GM12878 (cell line): ENCODE results near the gene STMP1. TPM values are rescaled to one million over a fixed set of nuclear protein-coding genes. Genes with fewer than 3 reads are reported as not detected.

Experiments
- ATAC-seq: fragments of 200-7000 bp; cut with Tn5 transposase; 3 replicates; pipeline ENCODE4 v1.9.1; 2020; ENCODE audit warnings: mild to moderate bottlenecking, moderate library complexity
- BruUV-seq: library from RNA; stranded (reverse); fragments of 400-500 nt; replicated peaks from 2 replicates; lab custom pipeline; 2021; lab: Mats Ljungman, UMichigan
- CTCF ChIA-PET: fragments of 300-600 bp; sonication (Branson Sonifier 250); formaldehyde crosslinking; extraction: SDS; loops from one replicate; lab custom pipeline; 2021; ENCODE audit warnings: inconsistent platforms; lab: Yijun Ruan, JAX
- POLR2A ChIA-PET: fragments of 350-600 bp; formaldehyde crosslinking; extraction: SDS; loops from one replicate; lab custom pipeline; 2021; ENCODE audit warnings: inconsistent platforms; lab: Charles Lee
- RAD21 ChIA-PET: fragments of 300-600 bp; sonication (Branson Sonifier 250); formaldehyde crosslinking; loops from one replicate; lab custom pipeline; 2023; ENCODE audit warnings: antibody characterized with exemption; ENCODE audit not compliant: unreplicated experiment; lab: Charles Lee
- SMC1A ChIA-PET: fragments of 300-600 bp; sonication (Branson Sonifier 250); formaldehyde crosslinking; loops from one replicate; lab custom pipeline; 2023; ENCODE audit not compliant: unreplicated experiment, uncharacterized antibody; lab: Charles Lee
- DNase-seq: peaks from one replicate; pipeline ENCODE4 v3.0.0-alpha.2; 2011; ENCODE audit warnings: low read depth, low spot score
- FAIRE-seq: peaks from 3 replicates; lab custom pipeline; 2011; peaks lifted over from hg19 to GRCh38; lab: Jason Lieb, UNC
- H2AFZ ChIP-seq: 2 replicates; pipeline ENCODE4 v1.6.0; 2011; ENCODE audit warnings: low read depth, low read length, control low read depth; ENCODE audit not compliant: control insufficient read depth
- H3K27ac ChIP-seq: 2 replicates; pipeline ENCODE4 v1.5.1; 2011; ENCODE audit warnings: control low read depth; ENCODE audit not compliant: control insufficient read depth, insufficient read depth
- H3K27me3 ChIP-seq, 2 experiments: replicated peaks in 1 of 2; 2 replicates each; pipeline versions ENCODE4 v1.6.0 to v1.6.1; 2011; ENCODE audit warnings: low read length in 1 of 2; ENCODE audit not compliant: control insufficient read depth in 2 of 2, insufficient read depth in 2 of 2
- H3K36me3 ChIP-seq, 2 experiments: 2 replicates each; pipeline ENCODE4 v1.5.1; 2011; ENCODE audit warnings: low read length in 1 of 2; ENCODE audit not compliant: control insufficient read depth in 2 of 2, insufficient read depth in 2 of 2
- H3K4me1 ChIP-seq: 2 replicates; pipeline ENCODE4 v1.6.1; 2011; ENCODE audit warnings: mild to moderate bottlenecking, low read length, moderate library complexity, mixed read lengths; ENCODE audit not compliant: control insufficient read depth, insufficient read depth
- H3K4me2 ChIP-seq: 2 replicates; pipeline ENCODE4 v1.6.0; 2011; ENCODE audit warnings: control low read depth; ENCODE audit not compliant: control insufficient read depth, insufficient read depth
- H3K4me3 ChIP-seq: fragments of 200-600 bp; sonication (generic); 2 replicates; pipeline ENCODE4 v1.5.1; 2016
- H3K79me2 ChIP-seq: 2 replicates; pipeline ENCODE4 v1.6.0; 2011; ENCODE audit warnings: low read length; ENCODE audit not compliant: control insufficient read depth, insufficient read depth
- H3K9ac ChIP-seq: 2 replicates; pipeline ENCODE4 v1.8.0; 2011; ENCODE audit warnings: low read length, control low read depth, mixed read lengths; ENCODE audit not compliant: control insufficient read depth, insufficient read depth
- H3K9me3 ChIP-seq: replicated peaks from 3 replicates; pipeline ENCODE4 v1.5.1; 2011; ENCODE audit warnings: mild to moderate bottlenecking, low read length; ENCODE audit not compliant: control insufficient read depth, insufficient read depth
- H4K20me1 ChIP-seq: 2 replicates; pipeline ENCODE4 v1.6.0; 2011; ENCODE audit not compliant: control insufficient read depth, insufficient read depth
- FOS ChIP-seq: IDR thresholded peaks from 3 replicates; pipeline ENCODE4 v1.6.1; 2011; ENCODE audit warnings: borderline replicate concordance; ENCODE audit not compliant: insufficient read length; ENCODE audit errors: extremely low read depth
- NFIC ChIP-seq: IDR thresholded peaks from 2 replicates; pipeline ENCODE4 v1.6.1; 2012; ENCODE audit warnings: low read depth, mild to moderate bottlenecking, inconsistent platforms, low read length, moderate library complexity
- TBL1XR1 ChIP-seq: IDR thresholded peaks from 2 replicates; pipeline ENCODE4 v1.6.1; 2012; ENCODE audit warnings: low read depth, low read length, improper control_type of control experiment
- WGBS: methylation state at CpG from one replicate; pipeline ENCODE4 v1.1.6; 2016; ENCODE audit warnings: low lambda C conversion rate; ENCODE audit not compliant: insufficient replicate concordance, insufficient coverage; ENCODE audit errors: missing lambda C conversion rate; 5-methylcytosine and 5-hydroxymethylcytosine counted together
- in situ Hi-C: fragments of 300-500 bp; cut with MboI; formaldehyde crosslinking; loops from 9 replicates; pipeline ENCODE4 v1.14.3; 2018; ENCODE audit warnings: mixed read lengths
- intact Hi-C: fragments of 100-400 bp; cut with micrococcal nuclease; formaldehyde crosslinking; loops from one replicate; pipeline ENCODE4 v1.14.2; 2022; ENCODE audit not compliant: unreplicated experiment
- polyA plus RNA-seq, 11 experiments: library from polyadenylated mRNA; depleted of rRNA in 4 of 11; unstranded in 6 of 11; stranded (reverse) in 5 of 11; fragments of >200 nt; fragmentation: Nextera tagmentation in 4 of 11; fragmentation: Illumina TruSeq in 1 of 11; extraction: Ambion mirVana in 4 of 11; extraction: Trizol in 1 of 11; gene quantifications; 1 replicate in 1 of 11; 2 replicates in 10 of 11; pipeline versions ENCODE4 v1.2.1 to v1.2.3, GENCODE V29; 2011 to 2016; ENCODE audit warnings: inconsistent platforms in 2 of 11, missing spikeins in 2 of 11, low read depth in 1 of 11
- total RNA-seq, 4 experiments: library from RNA; depleted of rRNA in 3 of 4; stranded (reverse); fragments of >200 nt in 3 of 4; fragmentation: Illumina TruSeq in 1 of 4; extraction: Trizol in 1 of 4; gene quantifications; 2 replicates each; pipeline versions ENCODE4 v1.2.1 to v1.2.3, GENCODE V29; 2013 to 2021
- TF ChIP-seq, protein P1 (sequence below): fragments of 450-650 bp; formaldehyde crosslinking; IDR thresholded peaks from 2 replicates; pipeline ENCODE4 v1.5.0; 2022; ENCODE audit warnings: mild to moderate bottlenecking, missing genetic modification characterization
- TF ChIP-seq, protein P2 (sequence below): IDR thresholded peaks from 2 replicates; pipeline ENCODE4 v1.6.1; 2011; ENCODE audit warnings: borderline replicate concordance, low read depth, mild to moderate bottlenecking, moderate library complexity, low read length; ENCODE audit not compliant: insufficient read depth, poor library complexity, severe bottlenecking

The STMP1 gene
- total and polyA plus RNA-seq, 10 of the 15 experiments (the other 5 are each of a cell fraction or from before 2014, with no cell fraction given): 8.0 to 79.9 (median 24.7) TPM

DNA sequence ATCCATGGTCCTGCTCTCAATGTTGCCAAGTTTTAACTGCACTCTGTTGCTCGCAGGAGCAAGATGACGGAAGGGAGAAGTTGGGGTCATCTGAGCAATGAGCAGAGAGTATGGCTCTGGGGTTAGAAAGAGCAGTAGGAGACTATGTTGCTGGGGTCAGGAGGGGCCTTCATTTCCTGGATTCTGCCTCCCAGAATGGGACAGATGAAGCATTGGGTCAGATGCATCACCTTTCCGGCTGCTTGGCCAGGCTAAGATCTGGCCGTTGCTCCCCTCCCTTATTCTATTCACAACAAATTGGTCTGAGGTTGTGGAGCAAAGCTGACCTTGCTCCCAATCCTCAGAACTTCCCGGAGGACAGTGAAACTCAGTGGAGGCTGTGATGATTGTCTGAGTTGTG lies 22.4 kb downstream of the STMP1 start:
- no peak overlapping the region for H3K27ac ChIP-seq
- no peaks in the 10 kb centered on the region for H4K20me1 ChIP-seq
- TF ChIP-seq, protein P1, sequence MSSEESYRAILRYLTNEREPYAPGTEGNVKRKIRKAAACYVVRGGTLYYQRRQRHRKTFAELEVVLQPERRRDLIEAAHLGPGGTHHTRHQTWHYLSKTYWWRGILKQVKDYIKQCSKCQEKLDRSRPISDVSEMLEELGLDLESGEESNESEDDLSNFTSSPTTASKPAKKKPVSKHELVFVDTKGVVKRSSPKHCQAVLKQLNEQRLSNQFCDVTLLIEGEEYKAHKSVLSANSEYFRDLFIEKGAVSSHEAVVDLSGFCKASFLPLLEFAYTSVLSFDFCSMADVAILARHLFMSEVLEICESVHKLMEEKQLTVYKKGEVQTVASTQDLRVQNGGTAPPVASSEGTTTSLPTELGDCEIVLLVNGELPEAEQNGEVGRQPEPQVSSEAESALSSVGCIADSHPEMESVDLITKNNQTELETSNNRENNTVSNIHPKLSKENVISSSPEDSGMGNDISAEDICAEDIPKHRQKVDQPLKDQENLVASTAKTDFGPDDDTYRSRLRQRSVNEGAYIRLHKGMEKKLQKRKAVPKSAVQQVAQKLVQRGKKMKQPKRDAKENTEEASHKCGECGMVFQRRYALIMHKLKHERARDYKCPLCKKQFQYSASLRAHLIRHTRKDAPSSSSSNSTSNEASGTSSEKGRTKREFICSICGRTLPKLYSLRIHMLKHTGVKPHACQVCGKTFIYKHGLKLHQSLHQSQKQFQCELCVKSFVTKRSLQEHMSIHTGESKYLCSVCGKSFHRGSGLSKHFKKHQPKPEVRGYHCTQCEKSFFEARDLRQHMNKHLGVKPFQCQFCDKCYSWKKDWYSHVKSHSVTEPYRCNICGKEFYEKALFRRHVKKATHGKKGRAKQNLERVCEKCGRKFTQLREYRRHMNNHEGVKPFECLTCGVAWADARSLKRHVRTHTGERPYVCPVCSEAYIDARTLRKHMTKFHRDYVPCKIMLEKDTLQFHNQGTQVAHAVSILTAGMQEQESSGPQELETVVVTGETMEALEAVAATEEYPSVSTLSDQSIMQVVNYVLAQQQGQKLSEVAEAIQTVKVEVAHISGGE: no peak
- TF ChIP-seq FOS: no peak
- TF ChIP-seq, protein P2, sequence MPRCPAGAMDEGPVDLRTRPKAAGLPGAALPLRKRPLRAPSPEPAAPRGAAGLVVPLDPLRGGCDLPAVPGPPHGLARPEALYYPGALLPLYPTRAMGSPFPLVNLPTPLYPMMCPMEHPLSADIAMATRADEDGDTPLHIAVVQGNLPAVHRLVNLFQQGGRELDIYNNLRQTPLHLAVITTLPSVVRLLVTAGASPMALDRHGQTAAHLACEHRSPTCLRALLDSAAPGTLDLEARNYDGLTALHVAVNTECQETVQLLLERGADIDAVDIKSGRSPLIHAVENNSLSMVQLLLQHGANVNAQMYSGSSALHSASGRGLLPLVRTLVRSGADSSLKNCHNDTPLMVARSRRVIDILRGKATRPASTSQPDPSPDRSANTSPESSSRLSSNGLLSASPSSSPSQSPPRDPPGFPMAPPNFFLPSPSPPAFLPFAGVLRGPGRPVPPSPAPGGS: no peak
- TF ChIP-seq NFIC: no peak
- TF ChIP-seq TBL1XR1: no peak
- ChIA-PET POLR2A (no interaction called here), RAD21 (no interaction called here), SMC1A (interaction anchor here (0.6 to 4.3 kb wide), 2 partner anchors 11 to 1045 kb away, joined by 3 to 18 read pairs; no protein-coding TSS in a partner anchor), CTCF (interaction anchor here (0.5 to 7.3 kb wide), 4 partner anchors 12 to 366 kb away, joined by 3 to 55 read pairs (median 3); no protein-coding TSS in a partner anchor)
- WGBS: 99% methylated on average over 5 of the region's 5 CpGs
- no peak overlapping the region for H3K4me2 ChIP-seq
- FAIRE-seq (no peak), ATAC-seq (no peak), DNase-seq (no peak)
- no peaks in the 10 kb centered on the region; a peak in 1 of 4 replicates for H3K36me3 ChIP-seq
- H3K27me3 ChIP-seq: no peaks in the 10 kb centered on the region
- H2AFZ ChIP-seq: no peak overlapping the region
- H3K79me2 ChIP-seq: no peaks in the 10 kb centered on the region
- H3K4me3 ChIP-seq: no peak overlapping the region
- no peaks in the 10 kb centered on the region for H3K4me1 ChIP-seq
- H3K9me3 ChIP-seq: no peaks in the 10 kb centered on the region
- intact Hi-C loops: no loop called here
- BruUV-seq: no TSS peak
- no peak overlapping the region for H3K9ac ChIP-seq
- in situ Hi-C loops: no loop called here
